K562 (cell line): Measurements from ENCODE around the gene DNAAF2. TPM values are rescaled to one million over a fixed set of nuclear protein-coding genes. Genes with fewer than 3 reads are reported as not detected.

Source experiments
- ATAC-seq: fragments of 200-7000 bp; cut with Tn5 transposase; 3 replicates; pipeline ENCODE4 v1.9.1; 2020; ENCODE audit warnings: moderate library complexity
- BruUV-seq: library from RNA; stranded (reverse); fragments of 400-500 nt; replicated peaks from 2 replicates; lab custom pipeline; 2021; lab: Mats Ljungman, UMichigan
- CTCF ChIA-PET: fragments of 300-600 bp; formaldehyde crosslinking; extraction: SDS; loops from one replicate; lab custom pipeline; 2021; ENCODE audit warnings: low intra/inter-chr PET ratio; lab: Yijun Ruan, JAX
- POLR2A ChIA-PET: fragments of 300-600, 350-650 bp; sonication (Branson Sonifier 250); formaldehyde crosslinking; extraction: SDS; loops from one replicate; lab custom pipeline; 2021; ENCODE audit warnings: antibody characterized with exemption, inconsistent platforms; lab: Yijun Ruan, JAX
- DNase-seq, 4 experiments: peaks; one replicate each; pipeline versions ENCODE4 v3.0.0 to v3.0.0-alpha.2; 2011 to 2018; ENCODE audit warnings: low spot score in 3 of 4, mixed read lengths in 3 of 4; ENCODE audit errors: extremely low read depth in 1 of 4
- FAIRE-seq: peaks from 2 replicates; lab custom pipeline; 2011; peaks lifted over from hg19 to GRCh38; lab: Jason Lieb, UNC
- H2AFZ ChIP-seq: 2 replicates; pipeline ENCODE4 v1.6.0; 2011; ENCODE audit warnings: low read depth, low read length, control low read depth, inconsistent platforms
- H3K27ac ChIP-seq: fragments of 200-600 bp; 3 replicates; pipeline ENCODE4 v1.8.0; 2011; ENCODE audit warnings: low read depth, mild to moderate bottlenecking, control low read depth, inconsistent platforms, low read length, moderate library complexity, mixed read lengths; ENCODE audit errors: extremely low read depth
- H3K27me3 ChIP-seq, 2 experiments: fragments of 300-600 bp in 1 of 2; 2 replicates in 1 of 2; 3 replicates in 1 of 2; pipeline versions ENCODE4 v1.6.0 to v1.8.0; 2011; ENCODE audit warnings: inconsistent platforms in 2 of 2, low read length in 2 of 2, mild to moderate bottlenecking in 1 of 2, mixed read lengths in 1 of 2, moderate library complexity in 1 of 2; ENCODE audit not compliant: control insufficient read depth in 2 of 2, insufficient read depth in 2 of 2
- H3K36me3 ChIP-seq: fragments of 300-600 bp; 3 replicates; pipeline ENCODE4 v1.8.0; 2011; ENCODE audit warnings: mild to moderate bottlenecking, low read length, inconsistent platforms; ENCODE audit not compliant: control insufficient read depth, insufficient read depth
- H3K4me1 ChIP-seq, 2 experiments: fragments of 200-600 bp in 1 of 2; replicated peaks in 1 of 2; 2 replicates in 1 of 2; 3 replicates in 1 of 2; pipeline versions ENCODE4 v1.5.1 to v1.8.0; 2011; ENCODE audit warnings: inconsistent platforms in 2 of 2, low read length in 2 of 2, mild to moderate bottlenecking in 1 of 2, mixed read lengths in 1 of 2, moderate library complexity in 1 of 2; ENCODE audit not compliant: control insufficient read depth in 2 of 2, insufficient read depth in 2 of 2
- H3K4me2 ChIP-seq: 2 replicates; pipeline ENCODE4 v1.6.1; 2011; ENCODE audit warnings: low read length, control low read depth, inconsistent platforms, mixed read lengths; ENCODE audit not compliant: insufficient read depth
- H3K4me3 ChIP-seq: fragments of 200-600 bp; sonication (generic), shearing (Covaris generic); 2 replicates; pipeline ENCODE4 v1.5.1; 2016; ENCODE audit warnings: control low read depth, inconsistent platforms
- H3K79me2 ChIP-seq: fragments of 200-600 bp; 3 replicates; pipeline ENCODE4 v1.8.0; 2011; ENCODE audit warnings: low read length, inconsistent platforms; ENCODE audit not compliant: control insufficient read depth, insufficient read depth
- H3K9ac ChIP-seq, 2 experiments: 2 replicates each; pipeline versions ENCODE4 v1.6.0 to v1.6.1; 2011; ENCODE audit warnings: low read depth in 2 of 2, low read length in 2 of 2, control low read depth in 1 of 2, inconsistent platforms in 1 of 2, mild to moderate bottlenecking in 1 of 2, mixed read lengths in 1 of 2; ENCODE audit not compliant: insufficient read depth in 1 of 2
- H3K9me1 ChIP-seq: one replicate; pipeline ENCODE4 v1.6.0; 2011; ENCODE audit warnings: inconsistent platforms, mild to moderate bottlenecking, low read length, moderate library complexity; ENCODE audit not compliant: control insufficient read depth, insufficient read depth
- H3K9me3 ChIP-seq: replicated peaks from 2 replicates; pipeline ENCODE4 v1.5.1; 2011; ENCODE audit warnings: low read depth, low read length, inconsistent platforms; ENCODE audit not compliant: control insufficient read depth, insufficient read depth
- H4K20me1 ChIP-seq: replicated peaks from 2 replicates; pipeline ENCODE4 v1.6.1; 2011; ENCODE audit warnings: low read length, inconsistent platforms, mixed read lengths; ENCODE audit not compliant: control insufficient read depth, insufficient read depth
- ATF7 ChIP-seq: fragments of 450-650 bp; IDR thresholded peaks from 2 replicates; pipeline ENCODE4 v1.7.1; 2014; ENCODE audit warnings: mild to moderate bottlenecking, moderate library complexity
- BRF1 ChIP-seq: IDR thresholded peaks from 3 replicates; pipeline ENCODE4 v1.6.1; 2011; ENCODE audit warnings: borderline replicate concordance, mild to moderate bottlenecking; ENCODE audit not compliant: insufficient read length; ENCODE audit errors: extremely low read depth
- ELK1 ChIP-seq: sonication (generic); formaldehyde crosslinking; IDR thresholded peaks from 2 replicates; pipeline ENCODE4 v1.8.1; 2022; ENCODE audit warnings: missing genetic modification reagents
- FOXM1 ChIP-seq, 2 experiments: fragments of 450-650 bp in 1 of 2; sonication (generic) in 1 of 2; formaldehyde crosslinking in 1 of 2; IDR thresholded peaks; 2 replicates each; pipeline versions ENCODE4 v1.6.1 to v1.9.0; 2017 to 2022; ENCODE audit warnings: low read depth in 2 of 2, mild to moderate bottlenecking in 2 of 2, missing genetic modification reagents in 1 of 2, moderate library complexity in 1 of 2
- GATA2 ChIP-seq: sonication (generic); formaldehyde crosslinking; IDR thresholded peaks from 2 replicates; pipeline ENCODE4 v1.4.0; 2020; ENCODE audit warnings: mild to moderate bottlenecking, missing genetic modification reagents
- GTF2E2 ChIP-seq: fragments of 200-800 bp; sonication (Bioruptor generic); IDR thresholded peaks from 2 replicates; pipeline ENCODE4 v1.6.1; 2016; ENCODE audit warnings: missing genetic modification characterization, missing compliant biosample characterization
- KDM4B ChIP-seq, 2 experiments: fragments of 450-650 bp in 1 of 2; sonication (generic) in 1 of 2; IDR thresholded peaks; 2 replicates each; pipeline ENCODE4 v1.6.1; 2016 to 2017; ENCODE audit warnings: borderline replicate concordance in 2 of 2, antibody characterized with exemption in 1 of 2, low read depth in 1 of 2, mild to moderate bottlenecking in 1 of 2
- LEF1 ChIP-seq: fragments of 450-650 bp; IDR thresholded peaks from 2 replicates; pipeline ENCODE4 v1.6.1; 2016; ENCODE audit warnings: mild to moderate bottlenecking
- NR4A1 ChIP-seq, 2 experiments: fragments of 250-450 bp in 1 of 2; fragments of 450-650 bp in 1 of 2; sonication (Bioruptor Pico) in 1 of 2; IDR thresholded peaks; 2 replicates each; pipeline versions ENCODE4 v1.4.0 to v1.6.1; 2016 to 2020; ENCODE audit warnings: mild to moderate bottlenecking in 2 of 2, missing compliant biosample characterization in 1 of 2, missing genetic modification characterization in 1 of 2, moderate library complexity in 1 of 2
- RBM22 ChIP-seq: fragments of 200-400 bp; formaldehyde crosslinking; IDR thresholded peaks from 2 replicates; pipeline ENCODE4 v1.6.1; 2018; ENCODE audit warnings: low read length, low read depth; ENCODE audit not compliant: poor library complexity, severe bottlenecking
- SMAD4 ChIP-seq: fragments of 250-450 bp; sonication (Bioruptor Pico); conservative IDR thresholded peaks from 2 replicates; pipeline ENCODE4 v1.8.0; 2021; ENCODE audit warnings: inconsistent platforms, mild to moderate bottlenecking, moderate library complexity
- SOX6 ChIP-seq: fragments of 450-650 bp; IDR thresholded peaks from 2 replicates; pipeline ENCODE4 v1.6.1; 2014; ENCODE audit warnings: mild to moderate bottlenecking
- STAT5A ChIP-seq: IDR thresholded peaks from 2 replicates; pipeline ENCODE4 v1.6.1; 2012; ENCODE audit warnings: low read length, inconsistent platforms, borderline replicate concordance
- TARDBP ChIP-seq: fragments of 450-650 bp; IDR thresholded peaks from 2 replicates; pipeline ENCODE4 v1.6.1; 2016
- TCF7L2 ChIP-seq: fragments of 150-350 bp; IDR thresholded peaks from 2 replicates; pipeline ENCODE4 v1.6.1; 2016; ENCODE audit warnings: low read depth, mild to moderate bottlenecking, low read length, moderate library complexity
- ZC3H4 ChIP-seq: sonication (generic); formaldehyde crosslinking; IDR thresholded peaks from 2 replicates; pipeline ENCODE4 v1.9.0; 2021; ENCODE audit warnings: missing genetic modification reagents, borderline replicate concordance
- ZNF121 ChIP-seq: sonication (generic); formaldehyde crosslinking; conservative IDR thresholded peaks from 2 replicates; pipeline ENCODE4 v1.8.0; 2022; ENCODE audit warnings: missing genetic modification reagents
- ZNF165 ChIP-seq: fragments of 250-450 bp; sonication (Bioruptor Pico); IDR thresholded peaks from 2 replicates; pipeline ENCODE4 v1.4.0; 2020; ENCODE audit warnings: borderline replicate concordance
- ZNF239 ChIP-seq: fragments of 250-450 bp; sonication (Bioruptor Pico); IDR thresholded peaks from 2 replicates; pipeline ENCODE4 v1.4.0; 2020; ENCODE audit warnings: mild to moderate bottlenecking
- WGBS: fragments of 100-300 bp; shearing (Covaris generic); methylation state at CpG from one replicate; pipeline ENCODE4 v1.1.6; 2016; ENCODE audit warnings: low coverage, mixed read lengths; ENCODE audit not compliant: insufficient coverage; ENCODE audit errors: missing lambda C conversion rate; 5-methylcytosine and 5-hydroxymethylcytosine counted together
- in situ Hi-C: fragments of 300-500 bp; cut with MboI; formaldehyde crosslinking; loops from 4 replicates; pipeline ENCODE4 v1.15.0; 2018; ENCODE audit warnings: inconsistent platforms, mixed read lengths
- intact Hi-C: fragments of 100-400 bp; cut with micrococcal nuclease; formaldehyde crosslinking; loops from 2 replicates; pipeline ENCODE4 v1.14.2; 2022
- polyA plus RNA-seq, 8 experiments: library from polyadenylated mRNA; depleted of rRNA in 4 of 8; stranded (reverse) in 5 of 8; unstranded in 3 of 8; fragments of >200 nt; fragmentation: Nextera tagmentation in 2 of 8; fragmentation: Illumina TruSeq in 1 of 8; extraction: Ambion mirVana in 2 of 8; extraction: Trizol in 1 of 8; gene quantifications; 2 replicates each; pipeline versions ENCODE4 v1.2.1 to v1.2.3, GENCODE V29; 2011 to 2014; ENCODE audit warnings: inconsistent platforms in 1 of 8, missing spikeins in 1 of 8
- total RNA-seq, 7 experiments: library from RNA; depleted of rRNA in 6 of 7; stranded (reverse); fragments of >200 nt in 6 of 7; fragmentation: Illumina TruSeq in 2 of 7; extraction: Trizol in 2 of 7; gene quantifications; 2 replicates each; pipeline versions ENCODE4 v1.2.1 to v1.2.3, GENCODE V29; 2011 to 2021; ENCODE audit warnings: low replicate concordance in 1 of 7
- TF ChIP-seq, protein P1 (sequence below): fragments of 450-650 bp; IDR thresholded peaks from 2 replicates; pipeline ENCODE4 v1.6.1; 2016; ENCODE audit warnings: missing biosample characterization, missing genetic modification characterization

The DNAAF2 gene
- total and polyA plus RNA-seq, 9 of the 15 experiments (the other 6 are each of a cell fraction or from before 2014, with no cell fraction given): 2.4 to 14.6 (median 11.1) TPM

- Histone ChIP-seq H3K9me3 (no peaks in the 10 kb centered on the region), H3K36me3 (no peaks in the 10 kb centered on the region), H4K20me1 (no peaks in the 10 kb centered on the region), H3K4me2 (no peak overlapping the region), H3K27ac (peak overlapping the region; percentile 66; the same call in 1 of the 3 replicates), H3K9me1 (no peaks in the 10 kb centered on the region), H3K4me3 (no peak overlapping the region), H3K9ac (peak overlapping the region in 1 of 2 experiments; percentile 39; a peak in 2 of 4 replicates), H3K27me3 (no peaks in the 10 kb centered on the region), H3K79me2 (peaks cover 25% of the 10 kb centered on the region), H3K4me1 (peaks cover 13 to 25% of the 10 kb centered on the region in 2 experiments), H2AFZ (no peak overlapping the region)
- intact Hi-C loops (loop anchor here (1.0 kb wide), 1 partner anchor 8 kb away; the partner anchor contains the start of gene RPS29), in situ Hi-C loops (no loop called here)
- DNase-seq (peak; percentile 17 to 83 (median 48)), ATAC-seq (peak; percentile 67), FAIRE-seq (peak; percentile 92)
- WGBS: 0% methylated on average over 4 of the region's 4 CpGs
- ChIA-PET CTCF (interaction anchor here (0.6 kb wide), 1 partner anchor 26 kb away, joined by 3 read pairs; the partner anchor contains the start of genes MGAT2 and RPL36AL), POLR2A (interaction anchor here (0.5 to 2.4 kb wide), 5 partner anchors 9 to 110 kb away, joined by 3 to 14 read pairs (median 5); partner anchors contain the start of genes MGAT2, RPL36AL and RPS29)
- no TSS peak for BruUV-seq
- TF ChIP-seq TCF7L2 (no peak), ATF7 (peak; percentile 39; the same call in 1 of the 2 replicates), ZNF121 (CRISPR knock-in tag) (no peak), ELK1 (CRISPR knock-in tag) (no peak), RBM22 (no peak), SOX6 (peak; percentile 62), ZNF239 (no peak), TARDBP (no peak), LEF1 (0 out of 2 replicates have a peak, but pooled peaks have one; percentile 30), NR4A1 (CRISPR knock-in tag; IDR thresholded peaks at IDR 0.05) (no peak), NR4A1 (tag; IDR thresholded peaks at IDR 0.05) (no peak), KDM4B (IDR thresholded peaks at IDR 0.05; ENCODE audit: borderline replicate concordance in 2 of 2, low read depth in 1 of 2) (no peak), BRF1 (no peak), GTF2E2 (tag) (no peak), ZC3H4 (CRISPR knock-in tag) (no peak), SMAD4 (CRISPR knock-in tag) (no peak), GATA2 (CRISPR knock-in tag) (no peak), ZNF165 (CRISPR knock-in tag) (no peak), FOXM1 (IDR thresholded peaks at IDR 0.05; ENCODE audit: low read depth) (peak; percentile 87), FOXM1 (CRISPR knock-in tag; IDR thresholded peaks at IDR 0.05; ENCODE audit: low read depth) (no peak), STAT5A (peak; percentile 34)
- TF ChIP-seq, protein P1, sequence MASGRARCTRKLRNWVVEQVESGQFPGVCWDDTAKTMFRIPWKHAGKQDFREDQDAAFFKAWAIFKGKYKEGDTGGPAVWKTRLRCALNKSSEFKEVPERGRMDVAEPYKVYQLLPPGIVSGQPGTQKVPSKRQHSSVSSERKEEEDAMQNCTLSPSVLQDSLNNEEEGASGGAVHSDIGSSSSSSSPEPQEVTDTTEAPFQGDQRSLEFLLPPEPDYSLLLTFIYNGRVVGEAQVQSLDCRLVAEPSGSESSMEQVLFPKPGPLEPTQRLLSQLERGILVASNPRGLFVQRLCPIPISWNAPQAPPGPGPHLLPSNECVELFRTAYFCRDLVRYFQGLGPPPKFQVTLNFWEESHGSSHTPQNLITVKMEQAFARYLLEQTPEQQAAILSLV (tag): no peak
Observed at GRCh38 chr14:49594347-49595091, 40.5 kb downstream of the DNAAF2 start.
